HG03469 (cell line): ENCODE results near the gene SDHA.

Experiments used
- ATAC-seq: cut with Tn5 transposase; IDR thresholded peaks from one replicate; pipeline ENCODE4 v1.9.1; 2021; ENCODE audit warnings: mild to moderate bottlenecking, moderate library complexity, moderate number of reproducible peaks; ENCODE audit not compliant: unreplicated experiment

SDHA gene

GRCh38 chr5:217494-218456 is at the start of gene SDHA, which contains the start of gene CCDC127:
TSS of gene SDHA (plus strand) at chr5:218320. CDS start at chr5:218356, 36 bp downstream.
TSS of gene CCDC127 (minus strand) at chr5:218153. CDS start at chr5:216849, 1,304 bp downstream.
- ATAC-seq, result peak; percentile 51

GRCh38 chr5:169071-169727 is 48.9 kb upstream of the SDHA start:
- ATAC-seq, result no peak

DNA sequence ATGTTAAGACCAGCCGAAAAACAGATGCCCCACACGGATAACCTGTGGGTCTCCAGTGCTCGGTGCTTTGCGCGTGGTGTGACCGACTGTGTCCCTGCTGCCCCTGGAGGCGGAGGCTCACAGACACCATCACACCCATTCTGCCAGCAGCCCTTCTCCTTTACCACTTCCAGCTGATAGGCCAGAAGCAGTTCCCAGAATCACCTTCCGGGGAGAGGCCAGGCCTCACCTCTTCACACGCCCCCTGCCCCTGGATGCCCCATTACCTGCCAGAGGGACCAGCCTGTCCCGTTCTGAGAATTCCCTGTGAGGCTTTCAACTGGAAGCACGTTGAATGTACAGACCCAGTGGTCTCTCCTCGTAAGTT is 48.4 kb upstream of the SDHA start:
- ATAC-seq, result no peak

- no peak for ATAC-seq
These were observed 46.9 kb upstream of the SDHA start for GRCh38 chr5:170971-171800.

DNA sequence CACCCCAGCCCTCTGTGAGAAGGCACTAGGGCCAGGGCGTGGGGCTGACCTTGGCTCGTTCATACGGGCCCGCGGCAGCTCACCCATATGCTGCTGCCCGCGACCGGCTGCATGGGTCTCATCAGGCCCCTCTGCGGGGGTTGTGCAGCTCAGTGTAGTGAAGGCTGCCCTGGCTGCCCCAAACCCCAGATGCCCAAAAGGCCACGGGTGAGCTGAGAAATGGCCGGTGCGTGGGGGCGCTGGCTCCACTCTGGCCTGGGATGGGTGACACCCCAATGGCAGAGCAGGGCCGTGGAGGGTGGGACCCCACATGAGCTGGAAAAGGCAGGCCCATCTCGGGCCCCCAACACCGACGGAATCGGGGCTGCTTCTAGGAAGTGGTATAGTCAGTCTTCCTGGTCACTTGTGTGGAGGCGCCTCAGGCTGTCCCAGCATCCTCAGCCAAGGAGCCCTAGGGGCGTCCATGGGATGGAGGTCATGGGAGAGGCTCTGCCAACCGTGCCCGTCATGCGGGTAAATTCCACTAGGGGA is 46.3 kb upstream of the SDHA start:
- no peak for ATAC-seq

- ATAC-seq, result no peak
These were observed 45.7 kb upstream of the SDHA start for GRCh38 chr5:172421-172820.

DNA sequence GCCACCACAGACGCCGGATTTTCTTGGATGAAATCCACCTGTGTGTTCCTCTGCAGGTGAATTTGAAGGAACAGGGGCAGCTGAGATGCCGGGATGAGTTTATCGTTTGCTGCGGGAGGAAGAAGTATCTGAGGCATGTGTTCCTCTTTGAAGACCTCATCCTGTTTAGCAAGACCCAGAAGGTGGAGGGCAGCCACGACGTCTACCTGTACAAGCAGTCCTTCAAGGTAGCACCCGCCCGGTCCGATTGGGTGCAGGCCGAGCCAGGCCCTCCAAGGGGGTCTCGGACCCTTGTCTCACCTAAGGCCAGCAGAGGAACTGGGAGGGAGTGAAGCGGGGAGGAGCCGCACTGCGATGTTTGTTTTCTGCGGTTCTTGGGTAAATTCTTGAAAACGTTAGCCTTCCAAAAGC is 45.3 kb upstream of the SDHA start:
- ATAC-seq, result no peak

DNA sequence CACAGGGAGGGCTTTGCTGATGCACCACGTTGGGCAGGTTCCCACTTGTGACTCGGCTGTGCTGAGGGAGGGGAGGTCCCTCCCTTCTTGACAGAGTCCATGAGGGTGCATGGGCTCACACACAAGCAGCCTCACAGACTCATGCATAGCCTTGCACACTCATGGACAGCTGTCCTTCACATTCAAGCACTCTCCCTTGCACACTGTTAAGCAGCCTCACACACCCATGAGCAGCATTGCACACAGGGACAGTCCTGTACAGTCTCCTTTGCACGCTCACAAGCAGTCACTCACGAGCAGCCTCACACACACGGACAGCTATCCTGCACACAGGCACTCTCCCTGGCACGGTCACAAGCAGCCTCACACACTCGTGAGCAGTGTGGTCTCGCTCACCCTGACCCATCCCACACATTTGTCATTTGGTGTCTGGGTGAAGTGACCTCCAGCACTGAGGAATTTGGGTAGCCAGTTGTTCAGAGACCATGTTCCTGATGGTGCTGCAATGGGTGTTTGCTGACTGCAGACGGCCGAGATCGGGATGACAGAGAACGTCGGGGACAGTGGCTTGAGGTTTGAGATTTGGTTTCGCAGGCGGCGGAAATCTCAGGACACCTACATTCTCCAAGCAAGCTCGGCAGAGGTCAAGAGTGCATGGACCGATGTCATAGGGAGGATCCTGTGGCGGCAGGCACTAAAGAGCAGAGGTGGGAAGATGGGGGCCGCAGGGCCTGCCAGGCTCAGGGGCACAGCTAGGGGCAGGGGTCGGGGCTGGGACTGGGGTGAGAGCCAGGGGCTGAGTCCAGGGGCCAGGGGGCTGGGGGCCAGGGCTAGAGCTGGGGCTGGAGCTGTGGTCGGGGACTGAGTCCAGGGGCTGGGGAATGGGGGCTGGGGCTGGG is 44.5 kb upstream of the SDHA start:
- no peak for ATAC-seq

- no peak for ATAC-seq
These were observed 43.9 kb upstream of the SDHA start for GRCh38 chr5:174291-174600.

DNA sequence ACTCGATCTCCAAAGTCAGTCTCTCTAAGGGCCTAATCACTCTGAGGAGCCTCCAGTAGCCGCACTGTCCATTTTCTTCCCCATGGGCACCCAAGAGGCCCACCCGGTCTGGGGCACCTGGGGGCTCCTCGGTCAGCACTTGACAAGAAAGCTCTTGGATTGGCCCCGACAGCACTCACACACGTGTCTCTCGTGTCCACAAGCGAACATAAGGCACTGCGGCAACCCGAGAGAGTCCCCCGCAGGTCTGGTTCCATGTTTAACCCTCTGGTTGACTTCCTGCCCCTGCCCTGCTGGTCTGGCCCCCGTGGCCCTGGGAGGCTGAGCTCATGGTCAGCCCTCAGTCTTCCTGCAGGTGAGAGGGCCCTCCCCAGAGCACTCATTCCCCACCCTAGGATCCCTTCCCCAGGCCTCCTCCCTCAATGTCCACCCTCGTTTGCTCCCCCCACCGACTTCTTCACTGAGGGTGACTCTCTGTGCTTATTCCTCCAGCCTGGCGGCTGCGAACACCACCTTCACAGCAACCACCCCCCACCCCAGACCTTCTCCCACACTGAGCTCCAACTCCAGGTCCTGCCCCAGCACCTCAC is 43.1 kb upstream of the SDHA start:
- ATAC-seq, result no peak

DNA sequence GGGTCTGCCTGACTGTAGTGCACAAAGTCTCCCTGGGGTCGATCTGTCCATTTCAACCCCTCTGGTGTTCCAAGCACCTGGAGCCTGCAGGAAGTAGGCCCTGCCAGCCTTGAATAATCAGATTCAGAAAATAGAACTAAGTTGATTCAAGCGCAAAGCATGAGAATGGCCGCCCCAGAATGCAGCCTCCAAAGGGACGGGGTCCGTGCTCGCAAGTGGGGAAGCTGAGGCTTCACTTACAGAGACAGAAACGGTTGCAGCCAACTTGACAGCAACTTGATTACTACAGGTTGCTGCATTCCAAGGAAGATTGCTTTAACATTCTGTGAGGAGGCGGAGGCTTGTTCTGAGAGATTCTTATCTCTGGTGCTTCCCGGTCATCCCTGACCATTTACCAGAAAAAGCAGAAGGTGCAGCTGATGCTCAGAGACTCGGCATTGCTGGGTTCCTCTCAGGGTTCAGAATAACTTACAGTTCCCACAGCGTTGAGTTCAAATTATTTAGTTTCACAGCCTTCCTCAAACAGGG is 41.8 kb upstream of the SDHA start:
- ATAC-seq, result no peak

DNA sequence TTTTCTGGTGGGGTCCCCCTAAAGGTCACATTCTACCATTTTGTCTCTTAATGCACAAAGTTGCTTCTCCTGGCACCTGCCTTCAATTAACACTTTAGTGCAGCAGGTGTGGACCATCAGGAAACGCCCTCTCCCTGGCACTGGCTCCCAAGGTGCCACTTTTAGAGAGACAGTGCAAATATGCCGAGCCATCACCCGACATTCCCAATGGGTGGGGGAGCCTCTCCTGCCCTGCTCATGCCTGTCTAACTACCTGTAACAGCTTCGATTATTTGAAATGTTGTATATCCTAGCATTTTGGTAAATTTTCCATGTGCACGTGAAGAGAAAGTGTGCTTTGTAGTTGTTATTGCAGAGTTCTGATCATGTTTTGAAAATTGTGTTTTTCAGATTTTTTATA is 40.0 kb upstream of the SDHA start:
- ATAC-seq, result no peak

GRCh38 chr5:179401-179800 is 38.7 kb upstream of the SDHA start:
- no peak for ATAC-seq

DNA sequence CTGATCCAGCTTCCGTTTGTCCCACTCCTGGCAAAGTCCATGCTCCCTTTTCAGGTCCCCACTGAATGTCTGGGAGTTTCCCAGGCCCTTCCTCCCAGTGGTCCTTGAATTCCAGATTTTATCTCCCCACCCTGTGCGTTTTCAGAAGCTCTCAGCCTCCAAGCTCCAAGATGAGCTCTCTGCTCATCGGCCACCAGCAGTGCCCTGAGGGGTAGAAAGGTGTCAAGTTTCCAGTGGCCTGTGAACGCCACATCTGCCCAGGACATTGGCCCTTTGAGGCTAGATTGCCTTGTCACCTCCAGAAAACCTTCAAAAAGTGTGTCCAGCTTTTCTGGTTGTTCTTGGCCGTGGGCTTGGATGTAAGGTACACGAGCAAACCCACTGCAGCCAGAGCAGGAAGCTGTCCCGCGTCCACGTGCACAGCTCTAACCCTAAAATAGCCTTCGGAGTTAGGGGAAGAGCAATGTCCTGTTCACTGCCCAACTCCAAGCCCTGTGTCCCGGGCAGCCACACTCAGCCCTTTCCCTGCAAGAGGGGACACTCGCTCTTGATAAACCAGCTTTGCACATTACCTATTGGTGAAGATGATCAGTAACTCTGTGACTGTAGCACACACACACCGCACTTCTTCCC is 37.7 kb upstream of the SDHA start:
- no peak for ATAC-seq

DNA sequence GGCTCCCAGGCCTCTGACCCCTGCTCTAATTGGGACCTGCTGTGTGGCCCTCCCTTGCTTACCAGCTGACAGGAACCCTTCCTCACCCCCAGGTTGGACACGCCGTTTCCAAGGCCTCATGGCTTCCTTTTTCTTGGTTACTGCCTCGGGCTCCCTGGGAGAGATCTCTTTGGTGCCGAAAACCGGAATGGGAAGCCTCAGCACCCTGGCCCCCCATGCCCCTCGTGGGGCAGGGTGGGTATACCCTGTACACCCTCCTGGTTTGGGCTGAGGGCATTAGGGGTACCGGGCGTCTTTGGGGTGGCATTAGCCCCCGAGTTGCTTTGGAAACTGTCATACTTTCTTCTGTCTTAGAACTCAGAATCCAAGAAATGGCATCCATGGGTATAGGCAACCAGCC is 37.0 kb upstream of the SDHA start:
- no peak for ATAC-seq

GRCh38 chr5:181566-181965 is 36.6 kb upstream of the SDHA start:
- ATAC-seq, result no peak

- ATAC-seq, result no peak
These were observed 36.0 kb upstream of the SDHA start for GRCh38 chr5:182126-182525.

- ATAC-seq, result no peak
These were observed 33.6 kb upstream of the SDHA start for GRCh38 chr5:184471-184870.
